Occipital lobe (tissue), 3 donors: ENCODE measurements around the gene SEC24B. TPM values are rescaled to one million over a fixed set of nuclear protein-coding genes. Genes with fewer than 3 reads are reported as not detected.
"Not testable (repeated sequence)": the region's sequence is repeated elsewhere in the genome, so short reads cannot be mapped to it uniquely, and the experiment has no call there.

Source experiments
- DNase-seq: peaks from one replicate; lab custom pipeline; 2025; lab: John Stamatoyannopoulos, UW
- small RNA-seq: library from RNA; depleted of rRNA; stranded (forward); fragments of <200 nt; gene quantifications from one replicate; pipeline ENCODE3, GENCODE V24; 2014
- total RNA-seq: library from RNA; depleted of rRNA; stranded (reverse); fragments of >200 nt; gene quantifications from one replicate; pipeline ENCODE4 v1.2.3, GENCODE V29; 2014

SEC24B gene
- total RNA-seq, 1 donor from 2014 or later = 31.8 TPM

GRCh38 chr4:109574931-109575804, 141.6 kb downstream of the SEC24B start:
- no peak for DNase-seq

DNA sequence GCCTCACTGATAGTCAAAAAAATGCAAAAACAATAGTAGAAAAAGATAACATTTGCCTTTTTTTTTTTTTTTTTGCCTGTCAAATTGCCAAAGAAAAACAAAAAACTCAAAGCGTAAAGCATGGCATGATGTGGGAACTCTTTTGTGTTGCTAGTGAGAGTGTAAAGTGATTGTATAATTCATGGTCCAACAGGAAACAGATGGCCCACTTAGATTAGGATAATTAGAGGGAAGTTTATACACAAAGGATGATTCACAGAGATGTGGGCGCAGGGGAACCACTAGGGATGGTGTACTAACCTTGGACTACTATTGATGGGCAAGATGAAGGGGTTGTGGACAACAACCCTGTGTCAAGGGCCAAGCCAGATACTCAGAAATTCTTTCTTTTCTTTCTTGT, 142.8 kb downstream of the SEC24B start:
- DNase-seq = no peak

DNA sequence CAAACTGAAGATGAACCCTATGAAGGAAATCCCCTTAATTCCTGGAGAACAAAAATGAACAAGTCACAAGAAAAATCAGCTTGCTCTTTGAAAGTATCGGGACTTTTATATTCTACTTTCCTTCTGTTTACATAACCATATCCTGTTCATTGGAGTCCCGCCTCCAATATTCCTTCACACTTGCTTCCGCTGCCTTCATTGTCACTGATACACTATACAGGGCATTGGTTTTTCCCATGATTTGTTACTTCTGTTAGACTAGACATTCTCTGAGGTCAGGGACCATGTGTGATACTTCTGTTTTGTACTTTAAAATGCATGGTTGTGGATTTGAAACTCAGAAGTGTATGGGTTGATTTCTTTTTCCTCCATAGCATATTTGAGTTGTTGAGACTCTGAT, 145.2 kb downstream of the SEC24B start:
- no peak for DNase-seq

GRCh38 chr4:109579997-109580396, 146.4 kb downstream of the SEC24B start:
- not testable (repeated sequence) for DNase-seq

DNA sequence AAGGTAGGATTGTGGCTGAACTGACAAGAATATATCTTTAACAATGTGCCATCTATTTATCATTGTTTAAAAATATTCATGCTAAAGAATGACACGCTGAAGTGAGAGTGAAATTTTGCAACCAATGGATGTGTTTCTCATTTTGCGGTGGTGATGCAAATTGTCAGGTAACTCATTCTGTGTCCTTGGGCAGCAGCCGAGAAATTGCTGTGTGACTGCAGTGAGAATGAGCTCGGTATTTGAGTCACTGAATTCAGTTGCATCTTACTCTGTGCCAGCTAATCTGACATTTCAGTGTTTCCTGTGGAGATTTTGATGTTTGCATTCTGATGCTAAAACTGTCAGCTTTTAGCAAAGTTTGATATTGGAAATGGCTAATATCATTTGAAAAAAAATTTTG, 154.6 kb downstream of the SEC24B start:
- DNase-seq = no peak

DNA sequence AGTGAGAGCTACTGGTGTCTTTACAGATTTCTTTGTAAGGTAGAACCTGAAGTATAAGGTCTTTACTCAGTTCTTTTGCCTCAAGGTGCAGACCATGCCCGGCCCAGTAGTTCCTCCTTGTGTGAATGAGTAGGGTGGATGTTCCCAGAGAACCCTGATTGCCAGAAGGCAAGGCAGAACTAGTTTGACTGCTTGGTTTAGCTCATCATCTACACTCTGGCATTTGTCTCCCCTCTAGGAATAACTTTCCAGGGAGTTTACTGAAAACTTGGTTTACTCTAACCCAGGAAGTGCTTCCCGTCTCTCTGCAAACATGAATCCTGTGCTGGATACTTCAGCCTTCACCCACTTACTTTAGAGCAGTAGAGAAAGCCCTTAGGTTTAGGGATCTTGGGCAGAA, 155.5 kb downstream of the SEC24B start:
- DNase-seq = no peak

DNA sequence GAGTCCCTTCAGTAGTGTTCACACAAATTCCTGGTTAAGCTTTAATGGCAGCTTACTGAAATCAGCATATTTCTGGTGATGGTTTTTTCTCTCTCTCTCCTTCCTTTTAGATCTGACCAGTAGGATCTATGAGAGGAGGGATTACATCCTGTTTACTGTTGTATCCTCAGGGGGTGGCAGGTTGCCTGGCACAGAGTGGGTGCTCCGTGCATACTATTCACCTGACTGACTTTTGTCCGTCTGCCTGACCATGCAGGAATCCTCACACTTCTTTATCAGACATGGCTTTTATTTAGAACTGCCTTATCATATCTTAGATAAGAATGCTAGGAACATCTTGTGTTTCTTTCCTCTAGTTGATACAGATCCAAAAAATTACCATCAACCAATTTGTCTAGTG, 156.0 kb downstream of the SEC24B start:
- no peak for DNase-seq

Small RNA genes within 50 kb of the gene (small RNA-seq; reads per million reads assigned to genes)
- gene MIR576 (3.2 reads per million, percentile 87 among the genes with 10 or more reads in this experiment), gene RN7SL55P (not detected)

Other genes starting within 250 kb of the SEC24B start
- gene COL25A1, start 131.2 kb upstream of the SEC24B start, total RNA-seq = 6.4 TPM
- gene MCUB, start 126.4 kb downstream of the SEC24B start, total RNA-seq = 44.9 TPM